Stomach (tissue), 4 donors: ENCODE data around the gene MST1.

Experiments used
- EP300 ChIP-seq: sonication (generic); formaldehyde crosslinking; IDR thresholded peaks from one replicate; pipeline ENCODE4 v1.6.1; 2017; ENCODE audit warnings: antibody characterized with exemption
- POLR2A ChIP-seq, 4 donors: fragments of 450-650 bp; IDR thresholded peaks; one replicate each; pipeline ENCODE4 v1.6.1; 2016; ENCODE audit warnings: antibody characterized with exemption in 4 of 4, control low read depth in 2 of 4, mild to moderate bottlenecking in 1 of 4, moderate library complexity in 1 of 4
- TF ChIP-seq, protein P1 (sequence below), 7 experiments: fragments of 450-650 bp in 4 of 7; fragments of 200-600 bp in 3 of 7; sonication (generic) in 3 of 7; IDR thresholded peaks; one replicate each; pipeline ENCODE4 v1.5.1; 2016 to 2019; ENCODE audit warnings: antibody characterized with exemption in 7 of 7, control low read depth in 2 of 7, mild to moderate bottlenecking in 1 of 7

GRCh38 chr3:49646236-49646635 lies 43.0 kb downstream of the MST1 start:
- TF ChIP-seq POLR2A (IDR thresholded peaks at IDR 0.05) (no peak), EP300 (no peak)
- TF ChIP-seq, protein P1, sequence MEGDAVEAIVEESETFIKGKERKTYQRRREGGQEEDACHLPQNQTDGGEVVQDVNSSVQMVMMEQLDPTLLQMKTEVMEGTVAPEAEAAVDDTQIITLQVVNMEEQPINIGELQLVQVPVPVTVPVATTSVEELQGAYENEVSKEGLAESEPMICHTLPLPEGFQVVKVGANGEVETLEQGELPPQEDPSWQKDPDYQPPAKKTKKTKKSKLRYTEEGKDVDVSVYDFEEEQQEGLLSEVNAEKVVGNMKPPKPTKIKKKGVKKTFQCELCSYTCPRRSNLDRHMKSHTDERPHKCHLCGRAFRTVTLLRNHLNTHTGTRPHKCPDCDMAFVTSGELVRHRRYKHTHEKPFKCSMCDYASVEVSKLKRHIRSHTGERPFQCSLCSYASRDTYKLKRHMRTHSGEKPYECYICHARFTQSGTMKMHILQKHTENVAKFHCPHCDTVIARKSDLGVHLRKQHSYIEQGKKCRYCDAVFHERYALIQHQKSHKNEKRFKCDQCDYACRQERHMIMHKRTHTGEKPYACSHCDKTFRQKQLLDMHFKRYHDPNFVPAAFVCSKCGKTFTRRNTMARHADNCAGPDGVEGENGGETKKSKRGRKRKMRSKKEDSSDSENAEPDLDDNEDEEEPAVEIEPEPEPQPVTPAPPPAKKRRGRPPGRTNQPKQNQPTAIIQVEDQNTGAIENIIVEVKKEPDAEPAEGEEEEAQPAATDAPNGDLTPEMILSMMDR (IDR thresholded peaks at IDR 0.05) = no peak
